ENCODE data around the gene ACAT1.

Gene ACAT1

GRCh38 chr11:108167624-108168023, 46.3 kb downstream of the ACAT1 start:
- peaks cover 13 to 75% (median 47%) of the 10 kb centered on the region in 4 experiments for H3K36me3 ChIP-seq (ENCODE audit: control insufficient read depth in 4 of 4, insufficient read depth in 4 of 4, low read length in 3 of 4)
- H3K4me3 ChIP-seq (ENCODE audit: control insufficient read depth in 1 of 7, extremely low read depth in 1 of 7, insufficient read depth in 4 of 7, low read depth in 2 of 7, low read length in 6 of 7), result no peak overlapping the region
- no peak overlapping the region for H3K27ac ChIP-seq (ENCODE audit: insufficient read depth in 1 of 2, low read depth in 1 of 2, low read length in 2 of 2, poor library complexity in 1 of 2, severe bottlenecking in 2 of 2)
- DNase-seq, result no peak
- H3K27me3 ChIP-seq (replicated peaks in 2 of 5; ENCODE audit: control insufficient read depth in 4 of 5, insufficient read depth in 5 of 5, low read length in 4 of 5), result no peaks in the 10 kb centered on the region
- H3K4me1 ChIP-seq (ENCODE audit: control extremely low read depth in 1 of 4, control insufficient read depth in 4 of 4, insufficient read depth in 4 of 4, low read length in 3 of 4), result peaks cover 0 to 7% (median 0%) of the 10 kb centered on the region in 4 experiments
- CTCF ChIA-PET, result interaction anchor here (1.2 kb wide), 1 partner anchor 16 kb away, joined by 3 read pairs; no protein-coding TSS in a partner anchor
- H3K9me3 ChIP-seq (ENCODE audit: control extremely low read depth in 1 of 5, control insufficient read depth in 4 of 5, insufficient read depth in 2 of 5, low read depth in 1 of 5, low read length in 4 of 5), result no peaks in the 10 kb centered on the region
- POLR2A ChIA-PET, result no interaction called here

GRCh38 chr11:108170184-108170583, 48.8 kb downstream of the ACAT1 start:
- no peak overlapping the region for H3K27ac ChIP-seq (ENCODE audit: insufficient read depth in 1 of 2, low read depth in 1 of 2, low read length in 2 of 2, poor library complexity in 1 of 2, severe bottlenecking in 2 of 2)
- CTCF ChIA-PET, result no interaction called here
- H3K4me1 ChIP-seq (ENCODE audit: control extremely low read depth in 1 of 4, control insufficient read depth in 4 of 4, insufficient read depth in 4 of 4, low read length in 3 of 4), result peaks cover 0 to 7% (median 0%) of the 10 kb centered on the region in 4 experiments
- WGBS (ENCODE audit: insufficient coverage), result no CpG with 5 or more reads among the region's 2 CpGs
- POLR2A ChIA-PET, result no interaction called here
- no peaks in the 10 kb centered on the region for H3K27me3 ChIP-seq (replicated peaks in 2 of 5; ENCODE audit: control insufficient read depth in 4 of 5, insufficient read depth in 5 of 5, low read length in 4 of 5)
- no peaks in the 10 kb centered on the region for H3K9me3 ChIP-seq (ENCODE audit: control extremely low read depth in 1 of 5, control insufficient read depth in 4 of 5, insufficient read depth in 2 of 5, low read depth in 1 of 5, low read length in 4 of 5)
- H3K4me3 ChIP-seq (ENCODE audit: control insufficient read depth in 1 of 7, extremely low read depth in 1 of 7, insufficient read depth in 4 of 7, low read depth in 2 of 7, low read length in 6 of 7), result no peak overlapping the region
- peaks cover 16 to 76% (median 47%) of the 10 kb centered on the region in 4 experiments for H3K36me3 ChIP-seq (ENCODE audit: control insufficient read depth in 4 of 4, insufficient read depth in 4 of 4, low read length in 3 of 4)
- DNase-seq, result no peak

DNA sequence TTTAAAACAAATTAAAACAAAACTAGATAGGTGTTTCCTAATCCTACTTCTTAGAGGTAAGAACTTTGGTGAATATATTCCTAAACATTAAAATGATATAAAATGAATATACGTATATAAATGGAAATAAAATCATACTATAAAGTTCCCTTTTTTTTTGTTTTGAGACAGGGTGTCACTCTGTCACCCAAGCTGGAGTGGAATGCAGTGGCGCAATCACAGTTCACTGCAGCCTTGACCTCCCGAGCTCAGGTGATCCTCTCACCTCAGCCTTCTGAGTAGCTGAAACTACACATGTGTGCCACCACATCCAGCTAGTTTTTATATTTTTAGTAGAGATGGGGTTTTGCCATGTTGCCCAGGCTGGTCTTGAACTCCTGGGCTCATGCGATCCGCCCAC, 56.2 kb downstream of the ACAT1 start:
- CTCF ChIA-PET, result interaction anchor here (1.1 kb wide), 1 partner anchor 53 kb away, joined by 3 read pairs; no protein-coding TSS in a partner anchor
- DNase-seq, result no peak
- 90% methylated on average over 2 of the region's 5 CpGs for WGBS (ENCODE audit: insufficient coverage)
- Histone ChIP-seq H3K27ac (ENCODE audit: insufficient read depth in 1 of 2, low read depth in 1 of 2, low read length in 2 of 2, poor library complexity in 1 of 2, severe bottlenecking in 2 of 2) (no peak overlapping the region), H3K4me1 (ENCODE audit: control extremely low read depth in 1 of 4, control insufficient read depth in 4 of 4, insufficient read depth in 4 of 4, low read length in 3 of 4) (no peaks in the 10 kb centered on the region), H3K9me3 (ENCODE audit: control extremely low read depth in 1 of 5, control insufficient read depth in 4 of 5, insufficient read depth in 2 of 5, low read depth in 1 of 5, low read length in 4 of 5) (no peaks in the 10 kb centered on the region), H3K36me3 (ENCODE audit: control insufficient read depth in 4 of 4, insufficient read depth in 4 of 4, low read length in 3 of 4) (peaks cover 16 to 70% (median 45%) of the 10 kb centered on the region in 4 experiments), H3K4me3 (ENCODE audit: control insufficient read depth in 1 of 7, extremely low read depth in 1 of 7, insufficient read depth in 4 of 7, low read depth in 2 of 7, low read length in 6 of 7) (no peak overlapping the region), H3K27me3 (replicated peaks in 2 of 5; ENCODE audit: control insufficient read depth in 4 of 5, insufficient read depth in 5 of 5, low read length in 4 of 5) (no peaks in the 10 kb centered on the region)
- POLR2A ChIA-PET, result no interaction called here

GRCh38 chr11:108193725-108194124, 72.4 kb downstream of the ACAT1 start:
- Histone ChIP-seq H3K27me3 (replicated peaks in 2 of 5; ENCODE audit: control insufficient read depth in 4 of 5, insufficient read depth in 5 of 5, low read length in 4 of 5) (no peaks in the 10 kb centered on the region), H3K4me1 (ENCODE audit: control extremely low read depth in 1 of 4, control insufficient read depth in 4 of 4, insufficient read depth in 4 of 4, low read length in 3 of 4) (peaks cover 0 to 2% (median under 1%) of the 10 kb centered on the region in 4 experiments), H3K36me3 (ENCODE audit: control insufficient read depth in 4 of 4, insufficient read depth in 4 of 4, low read length in 3 of 4) (peaks cover 14 to 64% (median 37%) of the 10 kb centered on the region in 4 experiments), H3K4me3 (ENCODE audit: control insufficient read depth in 1 of 7, extremely low read depth in 1 of 7, insufficient read depth in 4 of 7, low read depth in 2 of 7, low read length in 6 of 7) (no peak overlapping the region), H3K27ac (ENCODE audit: insufficient read depth in 1 of 2, low read depth in 1 of 2, low read length in 2 of 2, poor library complexity in 1 of 2, severe bottlenecking in 2 of 2) (no peak overlapping the region), H3K9me3 (ENCODE audit: control extremely low read depth in 1 of 5, control insufficient read depth in 4 of 5, insufficient read depth in 2 of 5, low read depth in 1 of 5, low read length in 4 of 5) (no peaks in the 10 kb centered on the region)
- POLR2A ChIA-PET, result no interaction called here
- no peak for DNase-seq
- CTCF ChIA-PET, result no interaction called here

- peaks cover 16 to 47% (median 30%) of the 10 kb centered on the region in 4 experiments for H3K36me3 ChIP-seq (ENCODE audit: control insufficient read depth in 4 of 4, insufficient read depth in 4 of 4, low read length in 3 of 4)
- H3K4me3 ChIP-seq (ENCODE audit: control insufficient read depth in 1 of 7, extremely low read depth in 1 of 7, insufficient read depth in 4 of 7, low read depth in 2 of 7, low read length in 6 of 7), result no peak overlapping the region
- H3K4me1 ChIP-seq (ENCODE audit: control extremely low read depth in 1 of 4, control insufficient read depth in 4 of 4, insufficient read depth in 4 of 4, low read length in 3 of 4), result peaks cover 8 to 28% (median 16%) of the 10 kb centered on the region in 4 experiments
- DNase-seq, result no peak
- POLR2A ChIA-PET, result no interaction called here
- no CpG with 5 or more reads among the region's 3 CpGs for WGBS (ENCODE audit: insufficient coverage)
- CTCF ChIA-PET, result interaction anchor here (1.9 kb wide), 1 partner anchor 25 kb away, joined by 4 read pairs; the partner anchor contains the start of genes ATM and NPAT
- H3K9me3 ChIP-seq (ENCODE audit: control extremely low read depth in 1 of 5, control insufficient read depth in 4 of 5, insufficient read depth in 2 of 5, low read depth in 1 of 5, low read length in 4 of 5), result no peaks in the 10 kb centered on the region
- H3K27ac ChIP-seq (ENCODE audit: insufficient read depth in 1 of 2, low read depth in 1 of 2, low read length in 2 of 2, poor library complexity in 1 of 2, severe bottlenecking in 2 of 2), result no peak overlapping the region
- no peaks in the 10 kb centered on the region for H3K27me3 ChIP-seq (replicated peaks in 2 of 5; ENCODE audit: control insufficient read depth in 4 of 5, insufficient read depth in 5 of 5, low read length in 4 of 5)
Measured at GRCh38 chr11:108196901-108197300, 75.5 kb downstream of the ACAT1 start.

All from common myeloid progenitor, CD34-positive (primary cell).